ENCODE data around the gene TET2.

TET2 gene

DNA sequence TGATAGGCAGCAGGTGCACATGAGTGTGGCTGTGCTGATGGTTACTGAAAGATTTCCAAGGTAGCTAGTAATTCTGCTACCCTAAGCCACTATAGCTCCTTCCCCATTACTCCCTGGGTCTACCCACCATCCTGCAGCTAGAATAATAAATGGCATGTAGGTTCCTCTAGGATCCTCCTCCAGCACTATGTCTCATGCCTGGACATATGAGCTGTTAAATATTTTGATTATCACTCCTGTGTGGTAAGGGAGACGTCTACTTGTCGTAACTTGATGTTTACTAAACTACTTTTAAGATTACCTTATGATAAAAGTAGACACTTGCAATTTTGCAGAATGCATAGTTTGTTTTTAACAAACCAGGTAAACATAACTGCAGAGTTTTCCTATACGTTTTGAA lies 35.5 kb downstream of the TET2 start:
- no peak for DNase-seq (ENCODE audit: low read depth in 1 of 2, low spot score in 1 of 2)

DNA sequence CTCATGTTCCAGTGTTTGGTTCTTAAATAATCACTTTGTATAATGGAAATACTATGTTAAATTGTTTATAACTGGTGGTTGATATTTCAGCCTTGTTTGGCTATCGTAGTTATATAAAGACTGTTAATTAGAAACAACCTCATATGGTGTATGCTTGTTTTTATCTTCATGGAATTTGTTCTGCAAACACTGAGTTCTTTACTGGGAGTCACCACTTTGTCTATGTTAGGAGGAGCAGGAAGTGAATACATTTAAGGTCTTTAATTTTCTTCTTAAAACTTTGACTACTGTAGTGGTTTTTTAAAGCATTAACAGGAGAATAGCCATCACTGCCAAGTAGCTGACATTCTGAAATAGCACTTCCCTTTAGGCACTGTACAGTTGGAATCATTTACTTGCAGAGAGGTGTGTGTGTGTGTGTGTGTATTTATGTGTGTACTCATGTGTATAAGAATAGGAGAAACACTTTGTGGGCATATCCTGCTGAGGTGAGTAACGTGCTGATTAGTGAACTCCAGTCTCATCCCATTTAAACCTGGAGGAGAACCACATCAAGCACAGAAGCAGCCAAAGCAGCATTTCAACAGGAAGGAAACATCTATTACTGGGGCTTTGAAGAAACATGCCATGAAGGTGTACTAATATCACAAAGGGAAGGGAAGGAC lies 37.8 kb downstream of the TET2 start:
- no peak for DNase-seq (ENCODE audit: low read depth in 1 of 2, low spot score in 1 of 2)

DNA sequence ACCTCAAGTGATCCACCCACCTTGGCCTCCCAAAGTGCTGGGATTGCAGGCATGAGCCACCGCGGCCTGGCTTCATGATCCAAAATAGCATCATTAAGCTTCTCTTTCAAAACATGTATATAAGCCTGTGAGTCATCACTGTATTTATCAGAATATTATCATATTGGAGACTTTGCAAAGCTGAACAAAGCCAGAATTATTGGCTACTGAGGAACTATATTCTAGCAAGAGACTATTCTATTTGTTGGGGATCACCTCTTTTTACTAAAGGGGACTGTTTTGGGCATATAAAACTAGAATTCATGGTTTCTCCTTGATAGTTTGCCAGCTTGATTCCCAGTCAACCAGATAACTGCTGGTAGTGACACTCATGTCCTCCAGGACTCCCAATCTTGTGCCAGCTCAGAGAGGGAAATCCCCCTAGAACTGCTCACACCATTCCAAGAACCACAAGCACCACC lies 40.1 kb downstream of the TET2 start:
- DNase-seq (ENCODE audit: low read depth in 1 of 2, low spot score in 1 of 2), result no peak

DNA sequence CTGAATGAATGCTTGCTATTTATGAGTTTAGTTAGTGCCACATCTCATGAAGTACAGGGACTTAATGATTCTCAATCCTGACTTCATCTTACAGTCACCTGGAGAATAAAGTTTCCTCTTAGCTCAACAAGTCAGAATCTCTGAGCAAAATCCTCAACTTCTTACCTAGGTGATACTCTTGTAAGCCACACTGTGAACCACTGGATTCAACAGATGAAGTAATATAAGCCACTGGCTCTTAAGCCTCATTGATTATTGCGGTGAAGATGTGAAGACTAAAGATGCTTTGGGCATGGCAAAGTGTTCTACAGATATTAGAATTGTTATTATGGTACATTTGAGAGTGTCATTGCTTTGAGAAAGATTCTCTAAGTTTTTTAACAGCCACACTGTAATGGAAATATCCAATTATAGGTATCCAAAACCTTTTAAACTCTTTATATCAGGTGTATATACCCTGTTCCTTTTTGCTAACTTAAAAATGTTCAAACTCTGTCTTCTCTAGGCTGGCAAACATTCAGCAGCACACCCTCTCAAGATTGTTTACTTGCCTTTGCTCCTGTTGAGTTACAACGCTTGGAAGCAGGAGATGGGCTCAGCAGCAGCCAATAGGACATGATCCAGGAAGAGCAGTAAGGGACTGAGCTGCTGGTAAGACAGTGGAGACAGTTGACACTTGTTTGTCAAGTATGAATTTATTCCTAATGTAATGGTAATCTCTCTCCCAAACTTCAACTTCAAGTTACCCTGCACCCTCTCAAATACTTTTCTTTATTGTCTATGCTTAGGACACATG lies 43.4 kb downstream of the TET2 start:
- no peak for DNase-seq (ENCODE audit: low read depth in 1 of 2, low spot score in 1 of 2)

DNA sequence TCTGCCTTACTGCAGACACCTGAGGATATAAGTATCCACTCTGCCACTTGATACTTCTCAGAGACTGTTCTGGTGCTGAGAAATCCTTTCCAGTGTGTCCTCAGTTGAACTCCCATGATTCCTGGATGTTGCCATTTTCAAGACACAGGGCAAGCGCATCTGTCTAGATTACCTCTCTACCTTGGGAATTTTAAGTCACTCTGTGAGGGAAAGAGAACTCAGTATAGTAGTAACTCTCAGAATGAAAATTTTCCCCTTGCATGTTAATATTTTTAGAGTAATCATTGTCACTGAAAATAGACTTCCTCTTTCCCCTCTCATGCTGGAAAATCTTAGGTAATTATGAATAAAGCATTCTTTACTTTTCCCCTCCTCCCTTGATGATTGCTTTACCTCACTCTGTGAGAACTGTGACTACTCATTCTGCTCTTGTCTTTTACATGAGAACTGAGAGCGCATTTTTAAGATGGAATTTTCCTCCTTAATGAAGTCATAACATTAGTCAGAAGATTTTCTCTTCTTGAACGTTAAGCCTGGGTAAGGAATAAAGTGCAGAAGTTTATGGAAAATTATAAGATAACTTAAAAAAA lies 45.0 kb downstream of the TET2 start:
- DNase-seq (ENCODE audit: low read depth in 1 of 2, low spot score in 1 of 2), result no peak

DNA sequence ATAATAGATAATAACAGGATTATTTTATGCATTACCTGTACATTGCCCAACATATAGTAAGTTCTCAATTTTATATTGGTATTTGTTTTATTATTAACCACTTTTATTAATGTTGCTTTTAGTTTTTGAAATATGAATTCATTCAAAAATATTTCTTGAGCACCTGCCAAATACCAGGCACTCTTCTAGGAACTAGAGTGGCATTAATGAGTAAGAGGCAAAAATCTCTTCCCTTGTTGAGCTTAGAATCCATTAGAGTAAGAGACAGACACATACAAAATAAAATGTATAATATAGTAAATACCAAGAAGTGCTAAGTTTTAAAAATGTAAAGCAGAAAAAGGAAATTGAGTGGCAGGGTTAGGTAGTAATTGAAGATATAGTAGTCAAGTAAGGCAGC lies 45.8 kb downstream of the TET2 start:
- DNase-seq (ENCODE audit: low read depth in 1 of 2, low spot score in 1 of 2), result no peak

DNA sequence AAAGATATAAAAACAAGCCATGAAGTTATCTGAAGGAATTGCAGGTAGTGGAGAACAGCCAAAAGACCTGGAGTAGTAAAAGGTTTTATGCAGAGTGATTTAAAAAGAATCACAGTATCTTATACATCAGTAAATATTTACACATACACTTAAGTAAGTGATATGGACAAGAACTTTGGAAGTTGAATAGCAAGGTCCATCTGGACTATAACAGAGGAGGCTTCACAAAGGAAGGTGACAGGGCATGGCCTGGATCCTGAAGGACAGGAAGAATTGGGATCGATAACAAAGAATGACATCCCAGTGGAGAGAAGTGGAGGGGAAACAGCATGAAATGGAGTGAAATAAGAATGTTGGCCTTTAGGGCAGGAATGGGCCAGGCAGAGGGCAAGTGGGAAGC lies 46.2 kb downstream of the TET2 start:
- DNase-seq (ENCODE audit: low read depth in 1 of 2, low spot score in 1 of 2), result no peak

DNA sequence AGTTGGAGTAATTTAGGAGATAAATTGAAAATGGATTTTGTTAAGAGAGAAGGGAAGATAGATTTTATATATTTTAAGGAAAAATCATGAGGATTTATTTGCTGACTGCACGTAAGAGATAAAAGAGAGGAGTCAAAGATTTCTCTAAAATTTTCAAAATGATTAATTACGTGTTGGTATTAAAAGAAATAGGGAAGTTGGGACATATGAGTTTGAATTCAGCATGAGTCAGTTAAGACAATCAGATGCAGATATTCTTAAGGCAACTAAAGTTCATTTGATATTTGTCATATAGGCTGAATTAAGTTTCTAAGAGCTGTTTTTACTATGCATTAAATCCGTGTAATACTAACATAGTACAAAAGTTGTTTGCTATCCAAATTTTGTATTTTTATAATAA lies 46.9 kb downstream of the TET2 start:
- no peak for DNase-seq (ENCODE audit: low read depth in 1 of 2, low spot score in 1 of 2)

DNA sequence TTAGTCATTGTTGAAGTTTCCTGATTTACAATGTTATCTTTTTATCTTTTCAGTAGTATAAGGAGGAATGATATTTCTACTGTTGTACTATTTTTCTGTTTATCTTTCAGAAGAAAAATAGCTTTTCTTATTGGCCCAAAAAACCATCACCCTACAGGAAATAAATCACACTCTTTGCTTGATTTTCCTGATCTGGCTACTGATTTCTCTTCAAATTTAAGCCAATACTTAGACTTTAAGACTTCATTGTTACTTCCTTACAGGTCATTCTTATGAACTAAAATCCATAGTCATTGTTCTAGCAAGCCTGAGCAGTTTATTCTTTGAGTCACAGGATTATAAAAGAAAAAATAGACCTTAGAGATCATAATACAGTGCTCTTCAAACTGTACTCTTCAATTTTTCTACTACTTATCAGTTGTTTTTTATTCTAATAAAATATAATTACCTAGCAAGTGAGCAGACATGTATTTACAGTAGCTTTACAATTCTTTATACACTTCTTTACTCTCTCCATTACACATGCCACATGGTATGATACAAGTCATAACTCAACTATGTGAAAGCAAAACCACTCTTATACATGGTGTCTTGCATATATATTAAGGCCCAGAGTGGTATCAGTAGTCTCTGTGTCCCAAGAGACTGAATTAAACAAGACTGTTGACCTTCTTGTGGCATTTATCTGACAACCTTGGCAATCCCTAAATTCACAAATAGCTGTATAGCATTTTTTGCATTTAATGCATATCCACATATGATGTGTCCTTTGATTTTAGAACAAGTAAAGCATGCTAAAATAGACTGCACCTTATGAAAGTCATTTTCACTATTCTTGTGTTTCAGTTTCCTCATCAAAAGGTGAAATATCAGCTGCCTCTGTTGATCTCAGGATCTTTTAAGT lies 47.9 kb downstream of the TET2 start:
- no peak for DNase-seq (ENCODE audit: low read depth in 1 of 2, low spot score in 1 of 2)

DNA sequence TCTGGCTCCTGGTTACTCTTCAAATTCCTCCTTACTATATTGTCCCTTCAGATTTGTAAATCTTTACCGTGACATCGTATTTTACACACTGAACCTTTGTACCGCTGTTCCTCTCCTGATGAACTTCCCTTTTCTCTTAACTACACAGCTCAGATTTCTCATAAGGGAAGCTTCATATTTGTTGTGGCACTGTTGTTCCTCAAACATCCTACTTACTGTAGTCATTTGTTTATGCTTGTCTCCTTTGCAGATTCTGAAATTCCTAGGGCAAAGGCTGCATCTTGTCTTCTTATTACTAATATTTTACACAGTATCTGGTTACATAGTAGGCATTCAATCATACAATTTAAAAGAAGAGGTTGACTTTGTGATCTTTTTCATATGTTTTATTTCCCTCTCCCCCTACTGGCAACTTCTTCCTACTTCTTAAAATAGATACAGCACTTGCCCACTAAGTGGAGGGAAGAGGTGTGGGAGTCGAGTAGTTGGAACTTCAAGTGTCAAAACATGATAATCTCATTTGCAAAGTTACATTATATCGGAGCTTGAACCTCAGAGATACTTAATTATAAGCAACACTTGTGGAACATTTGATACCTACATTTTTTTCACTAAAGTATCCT lies 50.0 kb downstream of the TET2 start:
- no peak for DNase-seq (ENCODE audit: low read depth in 1 of 2, low spot score in 1 of 2)

DNA sequence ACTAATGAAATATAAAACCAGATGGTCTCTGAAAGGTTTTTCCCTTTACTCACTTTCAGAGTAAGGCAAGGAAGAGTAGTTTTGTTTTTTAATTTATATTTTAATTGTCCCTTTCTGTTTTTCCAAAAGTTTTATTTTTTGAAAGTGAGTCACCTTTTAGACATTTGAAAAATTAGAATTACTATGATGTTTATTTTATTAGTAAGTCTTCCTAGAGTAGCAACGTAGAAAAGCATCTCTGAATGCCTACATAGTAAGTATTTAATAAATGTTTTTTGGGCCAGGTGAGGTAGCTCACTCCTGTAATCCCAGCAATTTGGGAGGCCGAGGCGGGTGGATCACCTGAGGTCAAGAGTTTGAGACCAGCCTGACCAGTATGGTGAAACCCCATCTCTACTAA lies 51.1 kb downstream of the TET2 start:
- DNase-seq (ENCODE audit: low read depth in 1 of 2, low spot score in 1 of 2), result no peak

DNA sequence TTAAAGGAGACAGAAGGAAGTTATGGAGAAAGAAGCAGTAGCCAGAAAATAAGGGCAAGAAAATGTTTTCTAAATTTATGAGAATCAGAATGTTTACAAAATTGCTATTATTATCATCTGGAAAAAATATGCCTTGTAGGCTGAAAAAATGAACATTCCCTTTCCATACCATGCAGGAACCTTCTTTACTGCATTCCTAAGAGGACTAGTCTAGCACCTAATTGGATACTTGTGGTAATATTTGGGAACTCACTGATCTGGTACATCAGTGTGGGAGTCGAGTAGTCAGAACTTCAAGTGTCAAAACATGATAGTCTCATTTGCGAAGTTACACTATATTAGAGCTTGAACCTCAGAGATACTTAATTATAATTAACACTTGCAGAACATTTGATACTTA lies 51.9 kb downstream of the TET2 start:
- no peak for DNase-seq (ENCODE audit: low read depth in 1 of 2, low spot score in 1 of 2)

DNA sequence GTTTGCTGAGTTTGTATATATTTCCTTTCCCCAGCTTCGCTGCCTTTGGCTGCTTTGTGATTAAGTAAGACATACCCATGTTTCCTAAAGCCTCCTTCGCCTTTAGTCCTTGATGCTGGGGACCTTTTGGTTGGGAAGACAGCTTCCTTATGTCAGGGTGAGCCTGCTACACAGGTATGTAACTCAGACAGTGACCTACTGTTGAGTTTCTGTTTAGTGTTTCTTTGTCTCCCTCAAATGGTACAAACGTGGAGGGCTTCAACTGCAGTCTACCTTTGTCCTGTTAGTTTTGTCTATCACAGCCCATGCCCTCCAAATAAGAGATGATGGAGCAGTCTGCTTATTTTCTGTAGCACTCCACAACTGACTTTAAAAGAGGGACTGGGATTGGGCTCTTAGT lies 59.5 kb downstream of the TET2 start:
- DNase-seq (ENCODE audit: low read depth in 1 of 2, low spot score in 1 of 2), result no peak

DNA sequence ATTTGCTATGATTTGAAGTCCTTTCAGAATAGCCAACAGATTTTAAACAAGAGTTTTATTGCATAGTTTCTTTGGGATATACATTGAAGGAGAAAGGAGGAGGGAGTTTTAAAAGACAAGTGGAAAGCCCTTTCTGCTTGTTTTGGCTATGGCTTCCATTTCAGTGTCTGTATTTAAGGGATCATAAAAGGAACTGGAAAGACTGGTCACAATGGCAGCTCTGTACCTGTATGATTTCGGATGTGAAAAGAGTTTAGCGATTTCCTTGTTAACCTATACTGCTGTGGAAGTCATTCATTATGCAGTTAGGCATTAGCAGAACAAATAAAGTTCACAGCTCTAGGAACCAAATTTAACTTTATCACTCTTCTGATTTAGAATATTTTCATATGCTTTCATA lies 60.7 kb downstream of the TET2 start:
- DNase-seq (ENCODE audit: low read depth in 1 of 2, low spot score in 1 of 2), result no peak

DNA sequence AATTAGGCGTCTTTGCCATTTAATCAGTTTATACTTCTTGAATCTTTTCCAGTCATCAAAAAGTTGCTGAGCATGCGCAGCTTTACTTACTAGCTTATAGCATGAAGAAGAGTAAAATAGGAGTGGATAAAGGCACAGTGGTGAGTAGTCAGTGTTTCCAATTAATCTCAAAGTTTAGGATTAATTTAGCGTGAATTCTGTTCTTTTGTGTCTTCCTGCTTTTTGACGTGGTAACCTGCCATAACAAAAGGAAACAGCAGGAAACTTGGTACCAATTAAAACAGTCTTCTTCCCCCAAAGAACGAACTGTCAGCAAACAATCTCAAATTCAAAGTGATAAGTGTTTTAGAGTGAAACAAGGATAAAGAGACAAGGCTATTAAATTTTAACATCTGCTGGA lies 61.9 kb downstream of the TET2 start:
- DNase-seq (ENCODE audit: low read depth in 1 of 2, low spot score in 1 of 2), result no peak

DNA sequence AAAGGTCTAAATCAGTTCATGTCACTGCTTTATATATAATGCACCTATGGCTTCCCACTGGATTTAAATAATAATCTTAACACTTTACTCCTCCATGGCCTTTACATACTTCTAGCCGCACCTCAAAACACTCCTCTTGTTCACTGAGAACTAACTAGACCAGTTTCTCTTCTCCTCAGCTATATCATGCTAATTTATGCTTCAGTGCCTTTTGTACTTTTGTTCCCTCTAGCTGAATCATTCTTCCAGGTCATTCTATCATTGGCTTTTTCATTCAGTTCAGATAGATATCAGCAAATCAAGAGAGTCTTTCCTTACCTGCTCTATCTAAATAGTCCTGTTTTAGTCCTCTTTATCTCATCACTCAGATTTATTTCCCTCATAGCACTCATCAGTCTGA lies 64.2 kb downstream of the TET2 start:
- no peak for DNase-seq (ENCODE audit: low read depth in 1 of 2, low spot score in 1 of 2)

DNA sequence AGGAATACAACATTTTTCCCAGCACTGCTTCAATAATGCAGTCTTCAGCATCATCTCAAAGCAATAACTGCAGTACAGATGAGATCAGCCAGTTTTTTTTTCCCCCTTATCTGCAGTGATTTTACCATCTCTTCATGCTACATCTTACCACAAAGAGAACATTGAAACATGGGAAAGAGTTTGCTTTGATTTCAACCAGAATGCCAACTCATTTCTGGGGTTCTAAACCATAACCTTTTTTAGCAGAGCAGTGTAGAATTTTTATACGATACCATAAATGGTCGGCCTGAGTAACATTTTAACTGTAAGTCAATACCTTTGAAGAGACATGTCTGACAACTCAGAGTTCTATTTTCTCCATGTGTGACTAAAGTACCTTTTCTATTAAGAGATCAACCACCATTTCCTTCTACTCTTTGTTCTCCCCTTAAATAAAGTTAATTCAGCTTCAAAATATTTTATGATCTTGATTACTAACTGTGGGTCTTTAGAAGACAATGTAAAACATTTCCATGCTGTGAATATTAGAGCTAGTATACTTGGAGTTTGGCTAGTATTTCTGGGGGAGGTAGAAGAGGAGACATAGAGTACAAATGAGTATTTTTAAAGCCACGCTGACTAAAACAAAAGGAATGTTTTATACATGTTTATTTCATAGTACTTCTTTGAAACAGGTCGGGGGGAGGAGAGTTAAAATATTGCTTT lies 69.1 kb downstream of the TET2 start:
- no peak for DNase-seq (ENCODE audit: low read depth in 1 of 2, low spot score in 1 of 2)

DNA sequence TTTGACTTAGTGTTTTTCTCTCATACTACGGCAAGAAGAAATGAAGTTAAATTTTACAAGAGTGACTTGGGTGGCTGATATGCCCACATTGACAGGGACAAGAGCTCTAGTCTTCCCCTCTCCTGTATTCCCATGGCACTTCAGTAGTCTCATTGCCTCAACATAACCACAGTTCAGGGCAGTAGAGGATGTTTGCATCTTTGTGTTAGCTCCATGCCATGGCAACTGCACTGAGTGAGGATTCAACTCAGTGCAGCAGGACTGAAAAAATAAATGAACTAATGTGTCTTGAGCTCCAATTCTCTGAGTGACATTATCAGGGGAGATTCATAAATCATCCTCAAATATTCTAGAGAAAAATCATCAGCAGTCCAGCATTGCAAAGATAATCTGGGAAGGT lies 78.8 kb downstream of the TET2 start:
- no peak for DNase-seq (ENCODE audit: low read depth in 1 of 2, low spot score in 1 of 2)

DNA sequence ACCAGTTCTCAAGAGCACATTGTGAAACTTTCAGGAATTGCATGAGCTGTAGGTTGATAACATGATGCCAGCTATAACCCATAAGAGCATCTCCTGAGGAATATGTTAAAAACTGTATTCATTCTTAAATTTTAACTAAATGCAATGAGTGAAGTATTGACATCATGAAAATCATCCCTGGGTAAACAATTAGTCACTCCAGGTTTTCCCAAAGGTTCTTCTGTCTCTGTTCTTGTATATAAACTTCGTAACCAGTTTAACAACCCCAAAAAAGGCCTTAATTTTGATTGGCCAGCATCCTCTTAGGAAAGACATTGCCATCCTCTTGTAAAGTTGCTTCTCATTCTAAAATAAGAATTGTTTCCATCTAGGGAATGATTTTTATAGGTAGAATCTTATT lies 80.4 kb downstream of the TET2 start:
- no peak for DNase-seq (ENCODE audit: low read depth in 1 of 2, low spot score in 1 of 2)

DNA sequence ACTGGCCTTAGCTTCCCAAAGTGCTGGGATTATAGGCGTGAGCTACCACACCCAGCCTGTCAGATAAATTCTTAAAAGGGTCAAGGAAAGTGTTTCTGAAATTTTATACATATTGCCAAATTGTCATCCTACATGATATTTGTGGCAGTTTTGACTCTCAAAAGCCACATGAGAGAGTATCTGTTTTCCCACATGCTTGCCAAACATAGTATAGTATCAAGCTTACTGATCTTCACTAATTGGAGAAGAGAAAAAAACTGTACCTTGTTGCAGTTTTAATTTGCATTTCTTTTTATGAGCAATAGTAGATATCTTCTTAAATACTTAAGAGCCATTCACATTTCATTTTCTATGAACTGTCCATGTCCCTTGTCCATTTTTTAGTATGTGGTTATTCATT lies 83.6 kb downstream of the TET2 start:
- no peak for DNase-seq (ENCODE audit: low read depth in 1 of 2, low spot score in 1 of 2)
